Panc1 (cell line): ENCODE measurements around the gene LRRC74A. TPM values are rescaled to one million over a fixed set of nuclear protein-coding genes. Genes with fewer than 3 reads are reported as not detected.

Experiments used
- ATAC-seq: fragments of 200-7000 bp; cut with Tn5 transposase; 2 replicates; pipeline ENCODE4 v1.9.1; 2020; ENCODE audit warnings: mild to moderate bottlenecking, moderate library complexity
- BruUV-seq: library from RNA; stranded (reverse); fragments of 400-500 nt; replicated peaks from 2 replicates; lab custom pipeline; 2021; lab: Mats Ljungman, UMichigan
- CTCF ChIA-PET: fragments of 300-600 bp; sonication (Branson Sonifier 250); formaldehyde crosslinking; loops from one replicate; lab custom pipeline; 2022; ENCODE audit warnings: antibody characterized with exemption; lab: Charles Lee
- POLR2A ChIA-PET: fragments of 300-600 bp; sonication (Branson Sonifier 250); formaldehyde crosslinking; loops from one replicate; lab custom pipeline; 2022; ENCODE audit warnings: antibody characterized with exemption; lab: Charles Lee
- DNase-seq: peaks from one replicate; pipeline ENCODE4 v3.0.0-alpha.2; 2010; ENCODE audit warnings: low read depth, low spot score
- H3K27ac ChIP-seq: 2 replicates; pipeline ENCODE4 v1.5.1; 2011; ENCODE audit warnings: mild to moderate bottlenecking, low read length, inconsistent platforms
- H3K27me3 ChIP-seq: fragments of 200-500 bp; sonication (Bioruptor generic); 2 replicates; pipeline ENCODE4 v1.6.0; 2014; ENCODE audit warnings: low read length, inconsistent platforms; ENCODE audit not compliant: control insufficient read depth, insufficient read depth
- H3K36me3 ChIP-seq: fragments of 200-500 bp; sonication (Bioruptor generic); 2 replicates; pipeline ENCODE4 v1.5.1; 2014; ENCODE audit warnings: inconsistent platforms, mild to moderate bottlenecking, low read length, moderate library complexity; ENCODE audit not compliant: control insufficient read depth, insufficient read depth
- H3K4me1 ChIP-seq: 2 replicates; pipeline ENCODE4 v1.5.1; 2011; ENCODE audit warnings: inconsistent platforms, mild to moderate bottlenecking, low read length, moderate library complexity; ENCODE audit not compliant: control insufficient read depth, insufficient read depth
- H3K4me3 ChIP-seq, 2 experiments: 2 replicates each; pipeline ENCODE4 v1.5.1; 2011 to 2012; ENCODE audit warnings: low read depth in 2 of 2, low read length in 2 of 2, mild to moderate bottlenecking in 2 of 2, inconsistent platforms in 1 of 2, moderate library complexity in 1 of 2
- H3K9me3 ChIP-seq: fragments of 200-500 bp; sonication (Bioruptor generic); 2 replicates; pipeline ENCODE4 v1.5.1; 2014; ENCODE audit warnings: low read depth, mild to moderate bottlenecking, inconsistent platforms, low read length, moderate library complexity; ENCODE audit not compliant: control insufficient read depth, insufficient read depth
- CTCF ChIP-seq: fragments of 450-650 bp; IDR thresholded peaks from 2 replicates; pipeline ENCODE4 v1.5.1; 2017; ENCODE audit warnings: mild to moderate bottlenecking
- POLR2AphosphoS5 ChIP-seq: IDR thresholded peaks from 2 replicates; pipeline ENCODE4 v1.6.1; 2012; ENCODE audit warnings: mild to moderate bottlenecking, low read depth, low read length, moderate library complexity
- REST ChIP-seq, 2 experiments: IDR thresholded peaks; 2 replicates each; pipeline ENCODE4 v1.6.1; 2011 to 2012; ENCODE audit warnings: low read depth in 2 of 2, control low read depth in 1 of 2, low read length in 1 of 2, mild to moderate bottlenecking in 1 of 2, moderate library complexity in 1 of 2; ENCODE audit not compliant: insufficient read depth in 1 of 2
- SIN3A ChIP-seq: IDR thresholded peaks from 2 replicates; pipeline ENCODE4 v1.6.1; 2012; ENCODE audit warnings: low read depth, mild to moderate bottlenecking, low read length, moderate library complexity, borderline replicate concordance; ENCODE audit not compliant: insufficient read depth
- TCF7L2 ChIP-seq: IDR thresholded peaks from 2 replicates; pipeline ENCODE4 v1.6.1; 2011; ENCODE audit warnings: mild to moderate bottlenecking, low read depth, low read length, inconsistent platforms
- in situ Hi-C: cut with HindIII; loops from 2 replicates; pipeline ENCODE4 v1.10.0; 2016; ENCODE audit warnings: low sequenced_read_pairs, low pct_unique_long_range_greater_than_20kb
- intact Hi-C: fragments of 100-400 bp; cut with micrococcal nuclease; formaldehyde crosslinking; loops from one replicate; pipeline ENCODE4 v1.10.0; 2022; ENCODE audit not compliant: unreplicated experiment
- total RNA-seq: library from RNA; stranded (reverse); gene quantifications from one replicate; pipeline ENCODE4 v1.2.1, GENCODE V29; 2021; ENCODE audit not compliant: unreplicated experiment

Gene LRRC74A
- total RNA-seq, 1 experiment from 2014 or later, result not detected

- in situ Hi-C loops (no loop called here), intact Hi-C loops (loop anchor here (2.0 to 5.0 kb wide), 2 partner anchors 40 to 105 kb away; no protein-coding TSS in a partner anchor)
- no peaks in the 10 kb centered on the region for H3K27me3 ChIP-seq
- peak overlapping the region; percentile 99 for H3K27ac ChIP-seq
- BruUV-seq, result no TSS peak
- no peak for TF ChIP-seq CTCF
- TF ChIP-seq TCF7L2, result no peak
- no peak for TF ChIP-seq SIN3A
- no peak for TF ChIP-seq REST (IDR thresholded peaks at IDR 0.05; ENCODE audit: insufficient read depth in 1 of 2, low read depth in 2 of 2, low read length in 1 of 2)
- TF ChIP-seq POLR2AphosphoS5, result no peak
- ATAC-seq (no peak), DNase-seq (no peak)
- CTCF ChIA-PET, result interaction anchor here (0.6 to 1.6 kb wide), 6 partner anchors 42 to 199 kb away, joined by 4 to 5 read pairs (median 4); no protein-coding TSS in a partner anchor
- no peak overlapping the region for H3K4me3 ChIP-seq
- peaks cover 74% of the 10 kb centered on the region for H3K4me1 ChIP-seq
- H3K36me3 ChIP-seq, result no peaks in the 10 kb centered on the region
- no peaks in the 10 kb centered on the region for H3K9me3 ChIP-seq
- POLR2A ChIA-PET, result no interaction called here
Measured at GRCh38 chr14:76917745-76918255, 91.6 kb downstream of the LRRC74A start.

- H3K4me1 ChIP-seq, result peaks cover 75% of the 10 kb centered on the region
- H3K36me3 ChIP-seq, result no peaks in the 10 kb centered on the region
- intact Hi-C loops (loop anchor here (5.0 kb wide), 1 partner anchor 39 kb away; no protein-coding TSS in a partner anchor), in situ Hi-C loops (no loop called here)
- BruUV-seq, result no TSS peak
- DNase-seq, result no peak
- POLR2A ChIA-PET, result no interaction called here
- CTCF ChIA-PET, result interaction anchor here (0.6 to 1.6 kb wide), 5 partner anchors 42 to 199 kb away, joined by 4 to 5 read pairs (median 4); no protein-coding TSS in a partner anchor
- H3K27ac ChIP-seq, result peak overlapping the region; percentile 99
- ATAC-seq, result peak; percentile 54
- no peak overlapping the region for H3K4me3 ChIP-seq
- TF ChIP-seq REST (IDR thresholded peaks at IDR 0.05; ENCODE audit: insufficient read depth in 1 of 2, low read depth in 2 of 2, low read length in 1 of 2) (no peak), CTCF (no peak), POLR2AphosphoS5 (no peak)
- no peaks in the 10 kb centered on the region for H3K9me3 ChIP-seq
- no peaks in the 10 kb centered on the region for H3K27me3 ChIP-seq
Measured at GRCh38 chr14:76918256-76918781, 92.1 kb downstream of the LRRC74A start.
